ENCODE results near the gene LRP2. TPM values are rescaled to one million over a fixed set of nuclear protein-coding genes. Genes with fewer than 3 reads are reported as not detected.

Gene LRP2
- total and polyA plus RNA-seq, 4 donors = 0.19 to 5.7 (median 0.40) TPM

GRCh38 chr2:169118060-169118459 lies 244.3 kb downstream of the LRP2 start (continued):
- TF ChIP-seq, protein P1, sequence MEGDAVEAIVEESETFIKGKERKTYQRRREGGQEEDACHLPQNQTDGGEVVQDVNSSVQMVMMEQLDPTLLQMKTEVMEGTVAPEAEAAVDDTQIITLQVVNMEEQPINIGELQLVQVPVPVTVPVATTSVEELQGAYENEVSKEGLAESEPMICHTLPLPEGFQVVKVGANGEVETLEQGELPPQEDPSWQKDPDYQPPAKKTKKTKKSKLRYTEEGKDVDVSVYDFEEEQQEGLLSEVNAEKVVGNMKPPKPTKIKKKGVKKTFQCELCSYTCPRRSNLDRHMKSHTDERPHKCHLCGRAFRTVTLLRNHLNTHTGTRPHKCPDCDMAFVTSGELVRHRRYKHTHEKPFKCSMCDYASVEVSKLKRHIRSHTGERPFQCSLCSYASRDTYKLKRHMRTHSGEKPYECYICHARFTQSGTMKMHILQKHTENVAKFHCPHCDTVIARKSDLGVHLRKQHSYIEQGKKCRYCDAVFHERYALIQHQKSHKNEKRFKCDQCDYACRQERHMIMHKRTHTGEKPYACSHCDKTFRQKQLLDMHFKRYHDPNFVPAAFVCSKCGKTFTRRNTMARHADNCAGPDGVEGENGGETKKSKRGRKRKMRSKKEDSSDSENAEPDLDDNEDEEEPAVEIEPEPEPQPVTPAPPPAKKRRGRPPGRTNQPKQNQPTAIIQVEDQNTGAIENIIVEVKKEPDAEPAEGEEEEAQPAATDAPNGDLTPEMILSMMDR (IDR thresholded peaks at IDR 0.05; ENCODE audit: low read depth, low read length, missing input control) = no peak
- TF ChIP-seq HNF4A (conservative IDR thresholded peaks at IDR 0.05) (no peak), MAX (IDR thresholded peaks at IDR 0.05) (no peak)

DNA sequence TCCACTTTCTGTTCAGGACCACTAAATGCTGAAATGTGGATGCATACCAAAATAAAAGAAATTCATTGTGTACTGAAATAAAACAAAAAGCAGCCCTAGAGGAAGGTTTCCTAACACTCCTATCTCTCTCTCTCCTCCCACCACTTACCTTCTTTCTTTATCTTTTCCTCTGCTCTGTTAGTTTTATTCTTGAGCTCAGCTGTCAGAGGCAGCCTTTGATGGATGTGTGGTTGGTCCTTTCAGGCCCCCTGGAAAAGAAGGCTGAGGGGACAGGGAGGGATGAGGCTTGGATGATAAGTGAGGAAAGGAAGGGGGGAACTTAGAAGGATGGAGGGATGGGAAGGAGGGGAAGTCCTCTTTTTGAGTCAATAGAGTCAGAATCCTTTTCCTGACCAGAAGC lies 245.3 kb downstream of the LRP2 start:
- no peak for DNase-seq (ENCODE audit: low spot score)
- no peaks in the 10 kb centered on the region for H3K36me3 ChIP-seq (ENCODE audit: control insufficient read depth in 4 of 4, insufficient read depth in 3 of 4, low read depth in 1 of 4, low read length in 3 of 4)
- no peak overlapping the region for H3K27ac ChIP-seq (ENCODE audit: low read depth in 1 of 2, low read length in 2 of 2)
- H3K9me3 ChIP-seq (ENCODE audit: control insufficient read depth in 4 of 4, low read length in 3 of 4) = no peaks in the 10 kb centered on the region
- H3K9ac ChIP-seq (ENCODE audit: low read depth in 1 of 2, low read length in 2 of 2) = no peak overlapping the region
- no peak overlapping the region for H3K4me3 ChIP-seq (ENCODE audit: low read depth in 1 of 3, low read length in 3 of 3)
- TF ChIP-seq YY1 (IDR thresholded peaks at IDR 0.05) (no peak), RAD21 (IDR thresholded peaks at IDR 0.05) (no peak), ZBTB33 (IDR thresholded peaks at IDR 0.05) (no peak), REST (IDR thresholded peaks at IDR 0.05) (no peak), FOXA2 (IDR thresholded peaks at IDR 0.05) (no peak), HNF4G (IDR thresholded peaks at IDR 0.05) (no peak), JUND (IDR thresholded peaks at IDR 0.05) (no peak), RXRA (IDR thresholded peaks at IDR 0.05) (no peak), NR2F2 (IDR thresholded peaks at IDR 0.05) (no peak), ATF3 (IDR thresholded peaks at IDR 0.05) (no peak), GABPA (IDR thresholded peaks at IDR 0.05 in 1 of 2, conservative IDR thresholded peaks at IDR 0.05 in 1 of 2) (no peak), MAX (IDR thresholded peaks at IDR 0.05) (no peak)
- TF ChIP-seq, protein P1 (IDR thresholded peaks at IDR 0.05; ENCODE audit: low read depth, low read length, missing input control) = no peak
- no peaks in the 10 kb centered on the region for H3K4me1 ChIP-seq (ENCODE audit: control insufficient read depth in 4 of 4, insufficient read depth in 4 of 4, low read length in 3 of 4)
- H3K27me3 ChIP-seq (ENCODE audit: control insufficient read depth in 4 of 4, insufficient read depth in 4 of 4, low read length in 3 of 4) = peaks cover 0 to 3% (median 0%) of the 10 kb centered on the region in 4 donors

Measured in liver (tissue), 9 donors.